GM10266 (cell line): ENCODE data around the gene THEMIS2.
"Not testable (repeated sequence)": the region's sequence is repeated elsewhere in the genome, so short reads cannot be mapped to it uniquely, and the experiment has no call there.

ENCODE experiments used
- DNase-seq: peaks from one replicate; pipeline ENCODE4 v3.0.0; 2012; ENCODE audit errors: extremely low spot score
- CTCF ChIP-seq: IDR thresholded peaks from 2 replicates; pipeline ENCODE4 v1.5.1; 2012; ENCODE audit warnings: mild to moderate bottlenecking, low read depth; ENCODE audit not compliant: control insufficient read depth, insufficient read depth; ENCODE audit errors: missing control alignments

THEMIS2 gene

GRCh38 chr1:27864264-27864895, 8.0 kb upstream of the THEMIS2 start:
- TF ChIP-seq CTCF: no peak
- DNase-seq: peak; percentile 69

- no peak for TF ChIP-seq CTCF
- no peak for DNase-seq
These were observed 6.5 kb upstream of the THEMIS2 start for GRCh38 chr1:27865821-27866220.

GRCh38 chr1:27868556-27868931, 3.8 kb upstream of the THEMIS2 start:
- TF ChIP-seq CTCF: no peak
- DNase-seq: no peak

GRCh38 chr1:27868932-27869718, 3.2 kb upstream of the THEMIS2 start:
- peak; percentile 55 for DNase-seq
- TF ChIP-seq CTCF: no peak

GRCh38 chr1:27869719-27870085, 2.6 kb upstream of the THEMIS2 start:
- TF ChIP-seq CTCF: no peak
- DNase-seq: no peak

- DNase-seq: not testable (repeated sequence)
These were observed 1.3 kb upstream of the THEMIS2 start for GRCh38 chr1:27871076-27871475.

GRCh38 chr1:27872802-27873551, 633 bp downstream of the THEMIS2 start:
- DNase-seq: no peak
- no peak for TF ChIP-seq CTCF
